T47D (cell line): Measurements from ENCODE around the gene PPOX.

ENCODE experiments used
- DNase-seq, 2 experiments: peaks; one replicate each; pipeline versions ENCODE4 v3.0.0 to v3.0.0-alpha.2; 2011 to 2012; ENCODE audit warnings: low read depth in 1 of 2, low spot score in 1 of 2
- JUND ChIP-seq: IDR thresholded peaks from 2 replicates; pipeline ENCODE4 v1.6.1; 2012; ENCODE audit warnings: low read depth
- in situ Hi-C: cut with HindIII; loops from 2 replicates; pipeline ENCODE4 v1.10.0; 2016; ENCODE audit warnings: low sequenced_read_pairs, low pct_unique_long_range_greater_than_20kb

The PPOX gene

DNA sequence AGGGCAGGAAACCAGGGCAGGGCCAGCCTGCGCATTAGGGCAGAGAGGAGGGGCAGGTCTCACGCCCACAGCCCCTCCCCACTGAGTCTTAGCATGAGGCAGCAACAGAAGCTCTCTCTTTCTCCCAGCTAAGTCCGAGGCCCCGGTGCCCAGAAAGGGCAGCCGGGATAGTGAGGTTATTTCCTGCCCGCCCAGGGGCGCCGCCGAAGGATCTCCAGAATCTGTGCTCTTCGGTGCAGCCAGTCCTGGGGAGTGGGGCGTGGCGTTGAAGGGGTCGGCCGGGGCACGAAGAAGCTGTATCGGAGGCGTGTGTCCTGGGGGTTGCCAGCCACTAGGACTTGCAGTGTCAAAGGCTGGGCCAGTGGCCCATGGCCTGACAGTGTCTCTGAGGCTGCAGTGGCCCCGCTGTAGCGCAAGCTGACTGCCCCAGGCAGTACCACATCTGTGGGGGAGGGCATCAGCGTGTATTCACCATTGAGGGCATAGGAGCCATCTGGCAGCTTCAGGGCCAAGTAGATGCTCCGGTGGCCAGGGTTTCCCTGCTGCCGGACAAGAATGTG lies 24.8 kb downstream of the PPOX start:
- DNase-seq = no peak
- TF ChIP-seq JUND = no peak
- in situ Hi-C loops = no loop called here

GRCh38 chr1:161191971-161192370 lies 25.7 kb downstream of the PPOX start:
- no peak for TF ChIP-seq JUND
- DNase-seq = peak; percentile 41 to 45
- in situ Hi-C loops = no loop called here

GRCh38 chr1:161192476-161193465 lies 26.5 kb downstream of the PPOX start:
- in situ Hi-C loops = no loop called here
- peak; percentile 83 to 87 for DNase-seq
- no peak for TF ChIP-seq JUND

GRCh38 chr1:161193561-161194235 lies 27.5 kb downstream of the PPOX start:
- TF ChIP-seq JUND = no peak
- in situ Hi-C loops = no loop called here
- DNase-seq = peak in 1 of 2 experiments; percentile 60

GRCh38 chr1:161195171-161195570 lies 28.9 kb downstream of the PPOX start:
- in situ Hi-C loops = no loop called here
- DNase-seq = no peak
- TF ChIP-seq JUND = no peak

- in situ Hi-C loops = no loop called here
- TF ChIP-seq JUND = no peak
- DNase-seq = no peak
Observed at GRCh38 chr1:161196111-161196510, 29.9 kb downstream of the PPOX start.

- DNase-seq = no peak
- in situ Hi-C loops = no loop called here
- TF ChIP-seq JUND = no peak
Observed at GRCh38 chr1:161196521-161197451, 30.6 kb downstream of the PPOX start.

GRCh38 chr1:161197560-161198193 lies 31.5 kb downstream of the PPOX start:
- DNase-seq = no peak
- no peak for TF ChIP-seq JUND
- in situ Hi-C loops = no loop called here

- no peak for TF ChIP-seq JUND
- peak in 1 of 2 experiments; percentile 82 for DNase-seq
- in situ Hi-C loops = no loop called here
Observed at GRCh38 chr1:161198194-161198896, 32.1 kb downstream of the PPOX start.

- no peak for DNase-seq
- no peak for TF ChIP-seq JUND
- in situ Hi-C loops = no loop called here
Observed at GRCh38 chr1:161198897-161199431, 32.7 kb downstream of the PPOX start, which contains the start of gene ADAMTS4. ADAMTS4 (minus strand) TSS chr1:161199054; CDS start chr1:161198627, 427 bp downstream.

DNA sequence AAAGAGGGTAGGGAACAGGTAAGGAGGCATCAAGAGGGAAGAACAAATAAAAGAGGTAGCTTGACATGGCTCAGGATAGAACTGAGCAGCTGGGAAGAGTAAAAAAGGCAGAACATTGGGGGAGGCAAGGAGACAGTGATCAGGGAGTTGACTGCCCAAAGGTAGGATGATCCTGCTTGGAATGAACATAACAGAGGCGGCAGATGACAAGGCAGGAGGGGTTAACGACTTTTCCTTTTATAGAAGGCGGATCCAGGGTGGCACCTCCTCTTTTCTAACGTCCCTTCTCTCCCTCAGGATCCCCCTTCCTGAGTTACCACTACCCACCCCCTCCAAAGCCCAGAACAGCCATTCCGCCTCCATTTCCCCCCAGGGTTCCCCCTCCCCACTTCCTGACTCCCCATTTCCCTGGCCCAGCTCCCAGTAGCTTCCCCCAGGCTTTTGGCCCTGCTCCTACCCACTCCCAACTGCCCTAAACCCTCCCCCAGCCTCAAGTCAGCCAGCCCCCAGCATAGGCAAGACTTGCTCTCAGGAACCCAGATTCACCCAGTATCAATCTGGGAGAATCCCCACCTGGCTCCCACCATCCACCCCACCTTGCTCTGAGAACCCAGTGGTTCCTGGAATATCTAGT lies 33.4 kb downstream of the PPOX start:
- peak in 1 of 2 experiments; percentile 45 for DNase-seq
- in situ Hi-C loops = no loop called here
- no peak for TF ChIP-seq JUND
